ENCODE results near the gene FCN3. TPM values are rescaled to one million over a fixed set of nuclear protein-coding genes. Genes with fewer than 3 reads are reported as not detected.
A peak's percentile ranks its signal among the peaks of the same experiment; 100 is the strongest.
"Not testable (repeated sequence)": the region's sequence is repeated elsewhere in the genome, so short reads cannot be mapped to it uniquely, and the experiment has no call there.

Gene FCN3
- not detected for total RNA-seq

DNA sequence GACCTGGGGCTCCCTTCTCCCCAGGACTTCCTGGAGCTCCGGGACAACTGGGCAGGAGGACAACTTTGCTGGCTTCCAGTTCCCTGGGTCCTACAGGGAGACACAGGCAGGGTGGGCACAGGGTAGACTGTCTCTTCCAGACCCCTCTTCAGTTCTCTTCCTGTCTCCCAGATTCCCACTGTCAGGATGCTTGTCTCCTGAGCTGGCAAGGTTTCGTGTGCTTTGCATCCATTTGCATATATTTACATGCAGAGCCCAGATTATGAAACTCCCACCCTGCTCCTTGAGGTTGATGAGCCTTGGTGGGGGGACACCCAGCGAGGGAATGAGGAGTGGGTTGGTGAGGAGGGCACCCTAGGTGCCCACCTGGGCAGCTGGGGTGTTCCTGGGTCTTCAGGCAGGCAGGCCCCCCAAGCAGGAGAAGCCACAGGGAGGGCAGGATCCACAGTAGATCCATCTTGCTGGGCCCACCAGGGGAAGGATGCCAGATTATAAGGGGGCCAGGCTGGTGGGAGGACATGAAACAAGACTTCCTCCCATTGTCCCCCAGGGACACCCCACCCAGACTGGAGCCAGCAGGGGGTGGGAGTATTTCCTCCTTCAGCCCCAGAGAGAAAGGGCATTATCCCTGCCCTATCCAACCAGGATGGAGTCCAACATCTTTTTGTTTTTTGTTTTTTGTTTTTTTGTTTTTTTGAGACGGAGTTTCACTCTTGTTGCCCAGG lies at the start of gene FCN3:
Gene FCN3, minus strand, starts transcription at position 463 of the 725 bp plus-strand sequence. Its CDS starts 6 bp downstream, at position 457.
- Mint-ChIP-seq H3K27ac (no peak within 1 kb of the TSS), H3K4me1 (ENCODE audit: low read depth in 2 of 2) (no peaks in the 10 kb centered on the region), H3K4me3 (no peak within 1 kb of the TSS), H3K9me3 (no peaks in the 10 kb centered on the region), H3K36me3 (no peaks in the 10 kb centered on the region), H3K27me3 (peaks cover 0 to 3% of the 10 kb centered on the region in 2 donors)
- DNase-seq (ENCODE audit: low spot score) (peak; percentile 53), ATAC-seq (no peak)

DNA sequence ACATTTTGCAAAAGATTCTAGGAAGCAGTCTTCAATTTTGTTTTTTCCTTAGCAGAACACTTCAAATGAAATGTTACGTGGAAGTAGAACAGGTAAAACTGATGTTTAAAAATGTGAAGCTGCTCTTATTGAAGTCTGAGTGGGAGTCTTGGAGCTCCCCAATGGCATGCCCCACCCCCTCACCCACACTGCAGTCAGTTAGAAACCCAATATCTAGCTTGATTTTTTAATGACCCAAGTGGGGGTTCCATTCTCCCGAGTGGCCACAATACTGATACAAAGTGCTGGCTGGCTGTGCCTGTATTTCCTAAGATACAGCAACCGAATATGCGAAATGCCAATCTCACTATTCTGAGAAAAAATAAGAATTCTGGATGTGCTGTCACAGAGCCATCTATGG lies 49.1 kb upstream of the FCN3 start:
- Mint-ChIP-seq H3K27me3 (no peaks in the 10 kb centered on the region), H3K36me3 (peaks cover 4% of the 10 kb centered on the region), H3K27ac (peak overlapping the region in 1 of 2 donors; percentile 45), H3K4me1 (ENCODE audit: low read depth in 2 of 2) (peaks cover 32 to 33% of the 10 kb centered on the region in 2 donors), H3K4me3 (no peak overlapping the region), H3K9me3 (no peaks in the 10 kb centered on the region)
- no peak for ATAC-seq
- no peak for DNase-seq (ENCODE audit: low spot score)

DNA sequence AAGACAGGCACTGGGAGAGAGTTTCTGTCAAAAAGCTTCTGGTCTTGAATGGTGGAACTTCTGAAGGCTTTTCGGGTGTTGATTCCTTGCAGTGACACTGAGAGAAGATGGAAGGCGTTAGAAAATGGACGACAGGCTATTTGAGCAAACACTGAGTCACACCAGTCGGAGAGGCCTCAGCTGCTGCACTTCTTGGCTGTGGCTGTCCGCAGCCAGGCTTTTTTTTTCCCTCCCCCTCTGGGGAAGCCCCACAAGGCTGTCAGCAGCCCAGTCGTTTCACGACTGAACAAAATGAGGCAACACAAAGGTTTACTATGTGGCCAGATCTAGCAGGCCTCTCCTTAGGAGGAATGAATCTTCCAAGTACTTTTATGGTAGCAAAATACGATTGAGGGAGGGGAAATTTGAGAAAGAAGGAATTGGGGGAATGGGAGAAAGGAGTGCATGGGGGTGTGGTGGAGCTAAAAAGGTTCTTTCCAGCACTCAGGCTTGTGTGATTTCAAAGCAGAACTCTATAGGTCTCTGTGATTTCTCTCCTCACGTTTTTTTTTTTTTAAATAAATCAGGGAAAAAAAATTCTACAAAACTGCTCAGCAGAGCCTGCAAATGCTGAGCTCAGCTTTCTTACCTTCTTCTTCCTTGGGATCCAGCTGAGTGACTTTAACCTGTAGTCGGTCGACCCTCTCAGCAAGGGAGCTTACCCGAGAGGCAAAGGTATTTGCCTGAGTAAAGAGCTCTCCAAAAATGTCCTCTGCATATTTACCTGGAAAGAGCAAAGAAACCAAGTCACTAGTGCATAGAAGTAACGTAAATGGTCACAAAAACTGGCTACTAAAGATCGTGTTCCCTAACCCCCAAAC lies 43.9 kb upstream of the FCN3 start:
- peak; percentile 96 to 97 for ATAC-seq
- peaks cover 20% of the 10 kb centered on the region for H3K36me3 Mint-ChIP-seq
- no peaks in the 10 kb centered on the region for H3K9me3 Mint-ChIP-seq

DNA sequence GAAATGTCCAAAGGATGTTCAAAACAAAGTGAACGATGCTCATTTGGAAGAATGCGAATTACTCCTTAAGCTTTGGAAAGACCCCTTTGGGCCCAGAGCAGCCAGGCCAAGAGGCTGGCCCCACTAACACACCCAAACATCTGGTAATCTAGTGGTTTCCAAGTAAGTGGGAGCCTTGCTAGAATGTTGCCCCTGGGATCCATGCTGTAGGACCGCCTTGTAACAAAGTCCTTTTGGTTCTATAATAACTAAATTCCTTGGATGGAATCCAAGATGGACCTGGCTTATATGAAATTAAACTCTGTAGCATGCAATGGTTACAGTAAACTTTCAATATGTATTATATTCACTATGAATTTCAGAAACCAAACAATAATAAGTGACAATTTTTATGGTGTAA lies 43.1 kb upstream of the FCN3 start:
- no peak for ATAC-seq
- Mint-ChIP-seq H3K27me3 (no peaks in the 10 kb centered on the region), H3K4me3 (peak overlapping the region; percentile 46), H3K4me1 (ENCODE audit: low read depth in 2 of 2) (peaks cover 41 to 56% of the 10 kb centered on the region in 2 donors), H3K9me3 (no peaks in the 10 kb centered on the region), H3K27ac (peak overlapping the region; percentile 92 to 94), H3K36me3 (peaks cover 20% of the 10 kb centered on the region)
- DNase-seq (ENCODE audit: low spot score): no peak

More for the DNA sequence above, 43.9 kb upstream of the FCN3 start:
- Mint-ChIP-seq H3K27ac (peak overlapping the region; percentile 92 to 94), H3K27me3 (no peaks in the 10 kb centered on the region), H3K4me1 (ENCODE audit: low read depth in 2 of 2) (peaks cover 42 to 57% of the 10 kb centered on the region in 2 donors), H3K4me3 (peak overlapping the region; percentile 46)
- DNase-seq (ENCODE audit: low spot score): peak; percentile 86

DNA sequence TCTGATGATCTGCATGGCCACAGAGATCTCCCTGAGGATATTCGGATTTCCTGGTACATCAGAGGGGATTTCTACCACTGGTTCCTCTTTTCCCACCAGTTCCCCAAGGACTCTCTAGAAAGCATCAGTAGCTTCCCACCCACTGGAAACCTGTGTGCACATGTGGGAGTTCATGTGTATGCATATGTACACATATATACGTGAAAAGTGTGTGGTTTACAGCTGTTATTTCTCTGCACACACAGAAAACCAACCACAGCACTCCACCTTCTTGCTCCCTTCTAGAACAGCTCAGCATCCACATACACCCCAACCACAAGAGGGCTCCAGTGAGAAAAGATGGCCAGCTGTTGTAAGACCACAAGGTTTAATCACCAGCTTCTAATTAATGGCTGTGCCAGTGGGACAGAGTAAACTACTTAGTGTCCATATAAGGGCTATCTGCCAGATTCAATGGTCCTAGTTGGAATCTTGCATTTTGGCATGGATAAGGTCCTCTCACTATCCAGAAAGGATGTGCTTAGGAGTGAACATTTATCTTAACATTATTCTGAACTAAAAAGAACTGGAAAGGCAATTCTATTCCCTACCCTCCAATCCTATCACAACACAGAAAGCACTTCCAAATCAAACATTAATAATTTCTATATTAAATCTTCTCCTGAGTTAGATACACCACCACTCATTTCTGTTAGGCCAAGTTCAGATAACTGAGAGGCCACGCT lies 41.9 kb upstream of the FCN3 start:
- peak; percentile 73 to 74 for ATAC-seq
- H3K4me3 Mint-ChIP-seq: no peak overlapping the region
- H3K27ac Mint-ChIP-seq: peak overlapping the region; percentile 92 to 94
- H3K27me3 Mint-ChIP-seq: no peaks in the 10 kb centered on the region
- peaks cover 20% of the 10 kb centered on the region for H3K36me3 Mint-ChIP-seq
- no peak for DNase-seq (ENCODE audit: low spot score)
- H3K9me3 Mint-ChIP-seq: no peaks in the 10 kb centered on the region
- peaks cover 35 to 47% of the 10 kb centered on the region in 2 donors for H3K4me1 Mint-ChIP-seq (ENCODE audit: low read depth in 2 of 2)

DNA sequence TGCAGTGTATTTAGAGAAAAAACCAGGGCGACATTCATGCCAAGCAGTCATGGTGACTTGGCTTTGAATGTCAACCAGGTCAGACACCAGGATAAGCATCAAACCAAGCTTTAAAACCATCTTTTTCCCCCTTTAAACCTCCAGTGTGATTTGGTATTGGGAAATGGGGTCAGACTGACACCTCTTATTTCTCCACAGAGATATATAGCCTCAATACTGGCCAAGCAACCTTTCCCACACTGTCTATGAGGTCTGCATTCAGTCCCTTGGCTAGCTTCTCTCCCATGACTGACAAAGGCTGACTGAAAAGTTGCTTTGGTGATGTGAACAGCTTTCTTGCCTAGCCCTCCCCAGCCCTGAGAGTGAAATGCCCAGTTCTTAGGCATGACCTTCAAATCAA lies 39.5 kb upstream of the FCN3 start:
- no peak overlapping the region for H3K27ac Mint-ChIP-seq
- no peak for ATAC-seq
- H3K36me3 Mint-ChIP-seq: peaks cover 20% of the 10 kb centered on the region

DNA sequence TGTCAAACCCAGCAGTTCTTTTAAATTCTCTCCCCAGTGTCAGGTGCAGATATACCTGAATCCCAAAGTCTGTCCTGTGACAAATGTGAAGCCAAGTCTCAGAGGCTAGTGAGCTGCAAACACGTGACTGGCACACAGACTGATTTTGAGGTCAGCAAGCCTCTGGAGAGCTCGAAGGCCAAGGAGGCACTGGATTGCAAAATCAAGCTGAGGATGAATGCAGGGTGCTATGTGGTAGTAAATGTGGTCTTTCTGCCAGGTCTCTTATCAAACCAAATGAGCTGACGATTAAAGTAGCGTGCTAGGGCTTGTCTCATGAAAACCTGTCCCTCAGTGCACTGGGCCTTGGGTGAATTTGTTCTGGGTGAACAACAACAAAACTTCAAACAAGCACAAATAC lies 38.4 kb upstream of the FCN3 start:
- Mint-ChIP-seq H3K36me3 (peaks cover 21% of the 10 kb centered on the region), H3K4me1 (ENCODE audit: low read depth in 2 of 2) (peaks cover 22 to 32% of the 10 kb centered on the region in 2 donors), H3K4me3 (no peak overlapping the region), H3K27me3 (no peaks in the 10 kb centered on the region), H3K9me3 (no peaks in the 10 kb centered on the region), H3K27ac (no peak overlapping the region)
- DNase-seq (ENCODE audit: low spot score) (no peak), ATAC-seq (no peak)

More for the DNA sequence above, 39.5 kb upstream of the FCN3 start:
- Mint-ChIP-seq H3K4me3 (no peak overlapping the region), H3K9me3 (no peaks in the 10 kb centered on the region), H3K4me1 (ENCODE audit: low read depth in 2 of 2) (peaks cover 31 to 43% of the 10 kb centered on the region in 2 donors), H3K27me3 (no peaks in the 10 kb centered on the region)
- no peak for DNase-seq (ENCODE audit: low spot score)

DNA sequence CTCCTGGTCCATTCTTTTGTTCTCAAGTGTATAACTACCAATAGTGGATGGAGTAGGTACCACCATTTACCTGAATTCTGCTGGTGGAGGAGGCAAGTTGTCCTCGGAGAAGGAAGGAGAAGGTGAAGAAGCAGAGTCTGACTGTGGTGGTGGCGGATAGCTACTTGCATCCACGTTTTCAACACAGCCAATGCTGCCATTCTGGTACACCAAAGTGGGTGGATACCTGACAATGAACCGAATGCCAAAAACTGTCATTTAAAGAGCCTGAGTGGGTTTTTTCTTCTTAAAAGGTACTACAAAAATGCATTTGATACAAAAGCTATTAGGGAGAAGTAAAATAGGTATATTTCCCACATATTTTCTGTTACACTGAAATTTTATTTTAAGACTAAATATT lies 37.9 kb upstream of the FCN3 start:
- Mint-ChIP-seq H3K36me3 (peaks cover 23% of the 10 kb centered on the region), H3K4me3 (no peak overlapping the region), H3K9me3 (no peaks in the 10 kb centered on the region), H3K27ac (no peak overlapping the region), H3K27me3 (no peaks in the 10 kb centered on the region), H3K4me1 (ENCODE audit: low read depth in 2 of 2) (peaks cover 21 to 28% of the 10 kb centered on the region in 2 donors)
- DNase-seq (ENCODE audit: low spot score): no peak
- ATAC-seq: no peak

DNA sequence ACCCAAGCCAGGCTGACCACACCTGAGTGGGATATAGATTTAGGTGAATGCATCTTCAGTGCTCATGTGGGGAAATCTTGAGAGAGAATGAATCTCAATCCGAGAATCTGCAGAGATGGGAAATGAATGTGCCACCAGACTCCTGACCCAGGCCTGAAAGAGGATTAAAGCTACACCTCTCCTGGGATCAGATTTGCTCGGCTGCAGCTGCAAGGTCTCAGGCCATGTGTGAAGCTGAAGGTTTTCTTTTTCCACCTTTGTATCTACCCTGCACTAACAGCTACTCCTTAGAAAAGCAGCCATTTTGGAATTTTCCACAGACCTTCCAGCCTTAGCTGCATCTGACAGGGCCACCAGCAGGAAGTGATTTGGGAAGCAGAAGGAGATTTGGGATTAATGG lies 36.1 kb upstream of the FCN3 start:
- Mint-ChIP-seq H3K4me1 (ENCODE audit: low read depth in 2 of 2) (peaks cover 3 to 10% of the 10 kb centered on the region in 2 donors), H3K9me3 (no peaks in the 10 kb centered on the region), H3K36me3 (peaks cover 21% of the 10 kb centered on the region), H3K4me3 (no peak overlapping the region), H3K27me3 (no peaks in the 10 kb centered on the region), H3K27ac (no peak overlapping the region)
- DNase-seq (ENCODE audit: low spot score) (no peak), ATAC-seq (no peak)

DNA sequence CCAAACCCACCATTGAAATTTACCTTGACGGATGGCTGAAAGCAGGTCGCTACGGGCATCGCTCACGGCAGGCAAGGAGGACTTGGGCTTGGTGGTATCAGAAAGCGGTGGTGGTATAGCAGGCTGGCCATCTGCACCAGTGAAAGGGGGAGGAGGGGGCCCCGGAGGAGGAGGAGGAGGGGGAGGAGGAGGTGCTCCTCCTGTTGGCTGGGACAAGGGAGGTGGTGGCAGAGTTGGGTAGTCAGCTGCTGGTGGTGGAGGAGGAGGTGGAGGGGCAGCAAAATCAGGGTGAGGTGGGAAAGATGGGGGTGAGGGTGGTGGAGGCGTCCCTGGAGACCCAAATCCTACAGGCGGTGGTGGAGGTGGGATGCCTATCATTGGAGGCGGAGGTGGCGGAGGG lies 35.0 kb upstream of the FCN3 start:
- DNase-seq (ENCODE audit: low spot score): no peak
- H3K9me3 Mint-ChIP-seq: no peaks in the 10 kb centered on the region
- H3K4me3 Mint-ChIP-seq: no peak overlapping the region
- H3K27me3 Mint-ChIP-seq: no peaks in the 10 kb centered on the region
- no peak overlapping the region for H3K27ac Mint-ChIP-seq
- H3K36me3 Mint-ChIP-seq: peaks cover 15% of the 10 kb centered on the region
- H3K4me1 Mint-ChIP-seq (ENCODE audit: low read depth in 2 of 2): peaks cover 0 to 4% of the 10 kb centered on the region in 2 donors
- ATAC-seq: no peak

DNA sequence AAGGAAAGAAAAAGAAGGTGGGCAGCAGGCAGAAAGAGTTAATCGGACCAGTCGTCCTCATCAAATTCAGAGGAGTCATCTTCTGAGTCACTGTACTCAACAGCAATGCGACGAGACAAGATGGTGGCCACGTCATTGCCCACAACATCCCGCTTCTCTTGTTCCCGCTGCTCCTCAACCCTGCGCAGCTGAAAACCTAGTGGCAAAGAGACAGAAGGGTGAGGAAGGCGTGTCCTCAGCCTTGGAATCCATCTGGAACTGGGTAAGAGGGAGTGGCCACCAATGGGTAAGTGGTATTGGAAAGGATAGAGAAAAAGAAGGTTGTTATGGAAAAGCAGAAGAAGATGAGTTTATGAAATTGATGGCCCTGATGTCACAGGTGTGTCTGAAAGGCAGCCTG lies 33.5 kb upstream of the FCN3 start:
- Mint-ChIP-seq H3K27ac (peak overlapping the region in 1 of 2 donors; percentile 66), H3K36me3 (peaks cover 11% of the 10 kb centered on the region), H3K4me3 (no peak overlapping the region), H3K4me1 (ENCODE audit: low read depth in 2 of 2) (peaks cover 12 to 13% of the 10 kb centered on the region in 2 donors), H3K27me3 (no peaks in the 10 kb centered on the region), H3K9me3 (no peaks in the 10 kb centered on the region)
- DNase-seq (ENCODE audit: low spot score): no peak
- ATAC-seq: no peak

DNA sequence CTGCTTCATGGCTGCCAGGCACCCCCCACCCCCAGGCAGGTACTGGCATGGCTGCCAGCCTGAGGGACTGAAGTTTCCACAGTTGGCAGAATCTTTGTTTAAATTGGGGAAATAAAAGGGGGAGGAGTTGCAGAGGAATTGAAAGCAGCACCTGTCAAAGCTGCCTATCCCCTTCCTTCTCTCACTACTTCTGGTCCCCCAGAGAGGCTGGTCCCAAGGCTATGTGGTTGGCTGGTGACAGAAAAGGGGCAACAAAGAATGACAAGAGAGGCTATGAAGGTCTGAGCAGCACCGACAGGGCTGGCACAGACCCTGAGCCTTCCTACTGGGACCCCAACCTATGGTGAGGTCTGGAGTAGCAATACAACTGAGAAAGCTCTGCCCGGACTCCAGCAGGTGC lies 32.2 kb upstream of the FCN3 start:
- DNase-seq (ENCODE audit: low spot score); ATAC-seq; H3K27me3 Mint-ChIP-seq; H3K4me3 Mint-ChIP-seq; H3K9me3 Mint-ChIP-seq: not testable (repeated sequence)
- peaks cover 11% of the 10 kb centered on the region for H3K36me3 Mint-ChIP-seq
- H3K27ac Mint-ChIP-seq: peak overlapping the region in 1 of 2 donors; percentile 66
- peaks cover 18 to 21% of the 10 kb centered on the region in 2 donors for H3K4me1 Mint-ChIP-seq (ENCODE audit: low read depth in 2 of 2)

DNA sequence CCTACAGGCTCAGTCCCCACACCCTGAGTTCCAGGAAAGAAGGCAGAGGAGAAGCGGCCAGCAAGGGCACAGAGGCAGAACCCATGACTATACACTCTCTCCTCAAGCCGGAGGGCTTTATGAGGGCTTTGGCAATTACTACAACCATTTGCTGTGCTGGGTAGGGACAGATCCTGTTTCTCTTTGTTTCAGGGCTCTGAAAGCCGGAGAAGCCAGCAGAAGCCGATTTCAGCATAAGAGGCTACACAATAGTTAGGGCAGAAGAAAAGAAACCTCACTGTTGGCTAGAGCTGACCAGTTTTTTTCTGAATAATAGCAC lies 31.7 kb upstream of the FCN3 start:
- no peak for ATAC-seq
- no peak for DNase-seq (ENCODE audit: low spot score)
- Mint-ChIP-seq H3K36me3 (peaks cover 11% of the 10 kb centered on the region), H3K4me3 (no peak overlapping the region), H3K27me3 (no peaks in the 10 kb centered on the region), H3K4me1 (ENCODE audit: low read depth in 2 of 2) (peaks cover 18 to 24% of the 10 kb centered on the region in 2 donors), H3K9me3 (no peaks in the 10 kb centered on the region), H3K27ac (no peak overlapping the region)

Data from natural killer cell treated with Interleukin-12 subunit alpha and Interleukin-12 subunit beta and Interleukin-15 and Interleukin-18, amount 100 ng/mL, for 72 hours (primary cell).